ENCODE data around the gene INSYN2B. TPM values are rescaled to one million over a fixed set of nuclear protein-coding genes. Genes with fewer than 3 reads are reported as not detected.

INSYN2B gene
- total and polyA plus RNA-seq, 11 donors, result 0.12 to 0.59 (median 0.17) TPM; not detected in 6

- H3K4me3 ChIP-seq, result no peak overlapping the region
- no peak for ATAC-seq
- no peaks in the 10 kb centered on the region for H3K36me3 ChIP-seq
- H3K27ac ChIP-seq, result no peak overlapping the region
- intact Hi-C loops (cut with DNase I), result no loop called here
- no peak for DNase-seq
- no peaks in the 10 kb centered on the region for H3K9me3 ChIP-seq
- H3K4me1 ChIP-seq, result peaks cover 0 to 6% (median 0%) of the 10 kb centered on the region in 12 donors
- peaks cover 0 to 6% (median 0%) of the 10 kb centered on the region in 9 donors for H3K27me3 ChIP-seq
- no peak for TF ChIP-seq POLR2A (IDR thresholded peaks at IDR 0.05)
- TF ChIP-seq CTCF (IDR thresholded peaks at IDR 0.05), result no peak
Measured at GRCh38 chr5:169832845-169833244, 147.4 kb downstream of the INSYN2B start.

- Histone ChIP-seq H3K4me1 (peaks cover 0 to under 1% (median 0%) of the 10 kb centered on the region in 12 donors), H3K4me3 (no peak overlapping the region), H3K27ac (no peak overlapping the region), H3K27me3 (peaks cover 0 to 6% (median 0%) of the 10 kb centered on the region in 9 donors), H3K9me3 (no peaks in the 10 kb centered on the region), H3K36me3 (no peaks in the 10 kb centered on the region)
- no peak for DNase-seq
- TF ChIP-seq CTCF (IDR thresholded peaks at IDR 0.05), result no peak
- no peak for TF ChIP-seq POLR2A (IDR thresholded peaks at IDR 0.05)
- ATAC-seq, result no peak
- WGBS, 4 donors, result 83 to 87% (median 86%) methylated on average over 3 of the region's 3 CpGs
- intact Hi-C loops (cut with DNase I), result no loop called here
Measured at GRCh38 chr5:169832304-169832703, 148.0 kb downstream of the INSYN2B start.

GRCh38 chr5:169831331-169831730 lies 149.0 kb downstream of the INSYN2B start:
- 73 to 81% (median 80%) methylated on average over 1 of the region's 1 CpG for WGBS, 4 donors
- intact Hi-C loops (cut with DNase I), result no loop called here
- no peaks in the 10 kb centered on the region for H3K9me3 ChIP-seq
- H3K27ac ChIP-seq, result no peak overlapping the region
- no peaks in the 10 kb centered on the region for H3K4me1 ChIP-seq
- ATAC-seq (no peak), DNase-seq (no peak)
- TF ChIP-seq CTCF (IDR thresholded peaks at IDR 0.05) (no peak), POLR2A (IDR thresholded peaks at IDR 0.05) (no peak)
- no peak overlapping the region for H3K4me3 ChIP-seq
- H3K27me3 ChIP-seq, result no peaks in the 10 kb centered on the region
- no peaks in the 10 kb centered on the region for H3K36me3 ChIP-seq

- no peak for DNase-seq
- no peaks in the 10 kb centered on the region for H3K4me1 ChIP-seq
- no peak overlapping the region for H3K4me3 ChIP-seq
- H3K36me3 ChIP-seq, result no peaks in the 10 kb centered on the region
- no peaks in the 10 kb centered on the region for H3K27me3 ChIP-seq
- TF ChIP-seq CTCF (IDR thresholded peaks at IDR 0.05) (no peak), POLR2A (IDR thresholded peaks at IDR 0.05) (no peak)
- no peaks in the 10 kb centered on the region for H3K9me3 ChIP-seq
- intact Hi-C loops (cut with DNase I), result no loop called here
- WGBS, 4 donors, result 63 to 82% (median 78%) methylated on average over 4 of the region's 4 CpGs
- no peak overlapping the region for H3K27ac ChIP-seq
- no peak for ATAC-seq
Measured at GRCh38 chr5:169828385-169828784, 151.9 kb downstream of the INSYN2B start.

Measured in heart left ventricle (tissue), 16 donors.